ENCODE data around the gene ARFIP1.
"Not testable (repeated sequence)": the region's sequence is repeated elsewhere in the genome, so short reads cannot be mapped to it uniquely, and the experiment has no call there.

Gene ARFIP1

DNA sequence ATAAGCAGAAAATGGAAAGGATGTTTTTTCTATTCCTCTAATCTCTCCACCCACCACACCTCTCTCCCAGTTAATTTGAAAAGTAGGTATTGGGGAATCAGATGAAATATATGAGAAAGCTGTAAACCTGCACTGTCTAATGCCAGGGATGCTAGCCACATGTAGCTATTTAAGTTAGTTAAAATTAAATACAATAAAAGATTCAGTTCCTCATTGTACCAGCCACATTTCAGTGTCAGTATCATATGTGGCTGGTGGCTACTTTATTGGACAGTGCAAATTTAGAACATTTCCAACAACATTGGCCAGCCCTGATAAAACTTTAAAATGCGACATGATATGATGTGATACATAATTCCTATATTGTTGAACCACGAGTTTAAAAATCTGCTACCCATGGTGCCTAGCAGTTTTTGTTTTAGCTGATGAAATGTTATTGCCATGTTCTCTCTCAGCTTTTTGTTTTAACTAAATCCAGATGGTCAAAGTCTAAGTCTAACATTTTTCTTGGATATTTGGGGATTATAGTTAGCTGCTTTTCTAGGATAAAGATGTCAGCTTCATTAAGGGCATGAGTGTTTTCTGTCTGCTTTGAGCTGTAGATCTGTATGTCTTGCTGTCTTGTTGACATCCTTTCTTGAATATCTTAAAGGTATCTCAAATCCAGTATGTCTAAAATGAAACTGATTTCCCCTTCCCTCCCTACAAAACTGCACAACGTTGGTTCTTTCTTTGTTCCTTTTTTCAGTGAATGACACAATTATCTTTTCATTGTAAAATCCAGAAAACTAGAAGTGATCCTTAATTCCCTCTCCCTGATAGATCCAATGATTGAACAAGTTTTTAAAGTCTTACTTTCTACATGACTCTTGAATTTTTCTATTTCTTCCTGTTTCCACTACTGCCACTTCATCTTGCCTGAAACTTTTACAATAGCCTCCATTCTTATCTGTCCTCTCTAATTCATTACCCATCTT is 6.2 kb downstream of the ARFIP1 start:
- no peak for DNase-seq

- DNase-seq: no peak
Observed at GRCh38 chr4:152786627-152787026, 6.9 kb downstream of the ARFIP1 start.

DNA sequence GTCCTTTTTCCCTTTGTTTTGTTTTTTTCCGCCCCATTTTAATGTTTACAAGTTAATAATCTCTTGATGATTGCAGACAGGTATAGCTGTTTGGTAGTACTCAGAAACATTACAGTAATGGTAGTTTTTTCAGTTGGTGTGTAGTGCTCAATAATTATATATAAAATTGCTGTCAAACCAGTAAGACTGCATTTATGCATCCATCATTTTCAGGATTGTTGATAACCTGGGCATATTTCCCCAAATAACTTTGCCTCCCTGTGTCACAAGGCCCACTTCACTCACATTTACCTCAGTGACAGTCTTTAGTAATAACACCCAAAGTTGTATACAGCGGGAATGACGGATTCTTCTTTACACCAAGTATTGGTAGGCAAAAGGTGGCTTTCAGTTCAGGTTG is 16.1 kb downstream of the ARFIP1 start:
- no peak for DNase-seq

DNA sequence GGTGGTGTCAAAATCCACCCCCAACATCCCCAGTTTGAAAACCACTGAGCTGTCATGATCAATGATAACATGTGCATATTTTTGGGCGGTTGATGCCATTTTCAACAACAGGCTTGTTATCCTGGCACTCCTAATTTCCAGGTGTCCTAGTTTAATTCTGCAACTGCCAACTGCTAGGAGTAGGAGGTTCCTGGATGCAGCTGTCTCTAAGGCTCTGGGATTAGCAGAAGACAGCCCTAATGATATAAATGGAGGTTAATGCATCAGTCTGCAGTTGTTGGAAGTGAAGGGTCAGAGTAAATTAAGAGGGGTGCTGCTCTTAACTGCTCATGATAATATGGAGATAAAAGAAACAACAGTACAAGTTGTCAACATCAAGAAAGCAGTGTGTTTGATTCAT is 23.8 kb downstream of the ARFIP1 start:
- no peak for DNase-seq

DNA sequence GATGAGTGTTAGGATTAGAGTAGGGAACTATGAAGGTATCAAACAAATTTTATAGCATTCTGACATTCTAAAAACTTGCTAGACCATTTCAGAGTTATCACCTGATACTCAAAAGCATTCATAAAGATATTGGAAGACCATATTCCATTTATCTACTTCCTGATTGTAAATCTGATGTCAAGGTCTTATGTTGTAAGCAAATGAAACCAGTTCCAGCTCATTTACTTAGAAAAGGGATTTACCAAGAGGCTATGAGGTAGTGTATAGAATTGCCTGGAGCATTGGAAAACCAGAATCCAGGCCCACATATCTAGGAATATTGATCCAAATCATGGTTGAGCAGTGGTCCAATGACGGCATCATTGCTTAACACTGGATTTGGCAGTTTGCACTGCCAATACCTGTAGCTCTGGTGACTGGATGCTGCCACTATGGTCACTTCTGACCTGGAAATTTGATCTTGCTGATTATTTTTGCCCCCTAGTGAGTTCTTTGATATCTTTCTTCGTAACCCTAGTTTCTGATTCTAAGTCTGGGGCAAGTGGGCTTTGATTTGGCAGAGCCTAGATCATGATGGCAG is 25.4 kb downstream of the ARFIP1 start:
- DNase-seq: no peak

GRCh38 chr4:152805818-152806217 is 26.1 kb downstream of the ARFIP1 start:
- DNase-seq: no peak

DNA sequence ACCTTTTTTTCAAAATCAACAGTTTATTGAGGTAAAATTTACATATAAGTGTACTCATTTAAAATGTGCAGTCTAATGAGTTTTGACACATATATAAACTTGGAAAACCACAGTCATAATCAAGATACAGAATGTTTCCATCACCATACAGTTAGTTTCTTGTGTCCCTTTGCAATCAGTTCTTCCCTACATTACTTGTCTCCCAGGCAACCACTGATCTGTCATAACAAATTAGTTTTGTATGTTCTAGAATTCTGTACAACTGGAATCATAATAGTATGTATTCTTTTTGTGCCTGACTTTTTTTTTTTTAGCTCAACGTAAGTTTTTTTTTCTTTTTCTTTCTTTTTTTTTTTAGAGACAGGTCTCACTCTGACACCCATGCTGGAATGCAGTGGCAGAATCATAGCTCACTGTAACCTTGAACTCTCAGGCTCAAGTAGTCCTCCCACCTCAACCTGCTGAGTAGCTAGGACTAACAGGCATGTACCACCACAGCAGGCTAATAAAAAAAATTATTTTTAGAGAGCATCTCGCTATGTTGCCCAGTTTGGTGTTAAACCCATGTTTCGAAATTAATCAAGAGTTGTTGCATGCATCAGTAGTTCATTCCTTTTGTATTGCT is 26.9 kb downstream of the ARFIP1 start:
- no peak for DNase-seq

DNA sequence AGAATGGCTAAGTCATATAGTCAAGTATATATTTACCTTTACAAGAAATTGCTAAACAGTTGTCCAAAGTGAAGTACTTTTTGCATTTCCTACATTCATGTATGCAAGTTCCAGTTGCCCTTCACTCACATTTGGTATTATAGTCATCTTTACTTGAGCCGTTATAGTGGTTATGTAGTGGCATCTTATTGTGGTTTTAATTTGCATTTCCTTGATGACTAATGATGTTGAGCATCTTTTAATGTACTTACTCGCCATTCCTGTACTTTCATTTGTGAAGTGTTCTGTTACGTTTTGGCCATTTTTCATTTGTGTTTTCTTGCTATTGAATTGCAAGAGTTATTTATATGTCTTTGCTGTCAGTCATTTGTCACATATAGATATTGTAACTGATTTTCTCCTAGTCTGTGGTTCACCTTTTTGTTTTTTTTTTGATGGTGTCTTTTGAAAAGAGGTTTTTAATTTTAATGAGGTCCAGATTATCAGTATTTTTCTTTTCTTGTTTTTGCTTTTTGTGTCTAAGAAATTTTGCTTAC is 27.6 kb downstream of the ARFIP1 start:
- DNase-seq: no peak

DNA sequence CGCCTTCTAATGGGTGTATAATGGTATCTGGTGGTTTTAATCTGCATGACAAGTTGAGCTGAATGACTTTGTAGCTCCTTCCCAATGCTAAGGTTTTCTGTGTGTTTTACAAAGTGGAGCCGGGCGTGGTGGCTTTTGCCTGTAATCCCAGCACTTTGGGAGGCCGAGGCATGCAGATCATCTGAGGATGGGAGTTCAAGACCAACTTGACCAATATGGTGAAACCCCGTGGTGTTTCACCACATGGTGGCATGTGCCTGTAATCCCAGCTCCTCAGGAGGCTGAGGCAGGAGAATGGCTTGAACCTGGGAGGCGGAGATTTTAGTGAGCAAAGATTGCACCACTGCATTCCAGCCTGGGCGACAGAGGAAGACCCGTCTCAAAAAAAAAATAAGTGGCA is 28.9 kb downstream of the ARFIP1 start:
- no peak for DNase-seq

DNA sequence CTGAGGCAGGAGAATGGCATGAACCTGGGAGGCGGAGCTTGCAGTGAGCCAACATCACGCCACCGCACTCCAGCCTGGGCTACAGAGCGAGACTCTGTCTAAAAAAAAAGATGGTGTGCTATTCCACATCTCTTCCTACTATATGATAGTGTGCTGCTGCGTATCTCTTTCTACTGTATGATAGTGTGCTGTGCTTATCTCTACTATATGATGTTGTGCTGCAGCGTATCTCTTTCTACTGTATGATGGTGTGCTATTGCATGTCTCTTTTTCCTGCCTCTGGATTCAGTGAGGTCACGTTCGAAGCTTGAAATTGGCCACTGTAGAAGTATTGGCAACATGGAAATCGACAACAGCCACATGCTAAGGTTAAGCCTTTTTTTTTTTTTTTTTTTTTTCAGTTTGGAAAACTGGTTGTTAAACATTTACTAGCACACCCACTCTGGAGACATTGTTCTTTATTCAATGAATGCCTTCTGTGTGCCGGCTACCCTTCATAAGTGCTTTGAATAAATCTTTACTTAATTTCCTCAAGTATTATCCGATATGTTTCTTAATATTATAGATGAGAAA is 31.0 kb downstream of the ARFIP1 start:
- DNase-seq: no peak

GRCh38 chr4:152815078-152815477 is 35.3 kb downstream of the ARFIP1 start:
- DNase-seq: no peak

- DNase-seq: no peak
Observed at GRCh38 chr4:152817331-152817730, 37.6 kb downstream of the ARFIP1 start.

- DNase-seq: no peak
Observed at GRCh38 chr4:152819026-152819645, 39.4 kb downstream of the ARFIP1 start.

DNA sequence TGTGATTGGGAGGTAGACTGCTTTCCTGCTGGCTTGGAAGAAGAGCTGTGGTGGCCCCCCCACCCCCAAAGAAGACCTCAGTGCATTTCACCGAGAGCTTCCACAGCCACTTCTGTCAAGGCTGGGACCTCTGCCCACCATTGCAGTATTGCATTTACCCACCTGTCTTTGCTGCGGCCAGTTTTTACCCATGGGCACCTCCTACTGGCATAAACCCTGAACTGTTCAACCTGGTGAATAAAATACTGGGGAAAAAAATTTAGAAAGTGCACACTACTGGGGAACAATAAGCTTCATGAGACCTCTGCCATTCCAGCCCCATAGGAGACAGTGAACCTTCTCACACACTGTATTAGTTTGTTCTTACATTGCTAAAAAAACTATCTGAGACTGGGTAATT is 40.3 kb downstream of the ARFIP1 start:
- no peak for DNase-seq

- no peak for DNase-seq
Observed at GRCh38 chr4:152822323-152822722, 42.6 kb downstream of the ARFIP1 start.

DNA sequence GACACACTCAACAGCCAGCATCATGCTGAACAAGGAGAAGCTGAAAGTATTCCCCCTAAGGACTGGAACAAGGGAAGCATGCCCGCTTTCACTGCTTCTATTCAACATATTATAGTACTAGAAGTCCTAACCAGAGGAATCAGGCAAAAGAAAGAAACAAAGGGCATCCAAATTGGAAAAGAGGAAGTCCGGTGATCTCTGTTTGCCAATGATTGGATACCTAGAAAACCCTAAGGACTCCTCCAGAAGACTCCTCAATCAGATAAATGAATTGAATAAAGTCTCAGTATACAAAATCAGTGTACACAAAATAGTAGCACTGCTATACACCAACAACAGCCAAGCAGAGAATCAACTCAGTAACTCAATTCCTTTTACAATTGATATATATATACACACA is 44.8 kb downstream of the ARFIP1 start:
- DNase-seq: no peak

DNA sequence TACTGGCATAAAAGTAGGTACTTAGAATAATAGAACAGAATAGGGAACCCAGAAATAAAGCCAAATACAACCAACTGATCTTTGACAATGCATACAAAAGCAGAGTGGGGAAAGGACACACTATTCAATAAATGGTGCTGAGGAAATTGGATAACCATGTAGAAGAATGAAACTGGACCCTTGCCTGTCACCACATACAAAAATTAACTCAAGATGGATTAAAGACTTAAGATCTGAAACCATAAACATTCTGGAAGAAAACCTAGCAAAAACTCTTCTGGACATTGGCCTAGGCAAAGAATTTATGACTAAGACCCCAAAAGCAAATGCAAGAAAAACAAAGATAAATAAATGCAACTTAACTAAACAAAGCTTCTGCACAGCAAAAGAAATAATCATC is 45.6 kb downstream of the ARFIP1 start:
- no peak for DNase-seq

- no peak for DNase-seq
Observed at GRCh38 chr4:152828122-152828521, 48.4 kb downstream of the ARFIP1 start.

DNA sequence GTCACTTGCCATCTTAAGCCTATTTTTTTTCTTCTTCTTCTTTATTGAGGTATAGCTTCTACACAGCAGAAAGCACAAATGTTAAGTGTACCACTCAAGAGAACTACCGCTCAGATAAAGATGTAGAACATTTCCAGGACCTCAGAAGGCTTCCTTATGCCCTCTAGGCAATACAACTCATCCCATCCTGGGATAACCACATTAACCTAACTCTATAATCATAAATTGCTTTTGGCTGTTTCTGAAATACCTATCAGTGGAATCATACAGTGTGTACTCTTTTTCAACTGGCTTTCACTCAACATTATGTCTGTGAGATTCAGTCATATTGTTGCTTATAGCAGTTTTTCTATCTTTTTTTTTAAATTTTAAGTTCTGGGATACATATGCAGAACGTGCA is 51.7 kb downstream of the ARFIP1 start:
- no peak for DNase-seq

DNA sequence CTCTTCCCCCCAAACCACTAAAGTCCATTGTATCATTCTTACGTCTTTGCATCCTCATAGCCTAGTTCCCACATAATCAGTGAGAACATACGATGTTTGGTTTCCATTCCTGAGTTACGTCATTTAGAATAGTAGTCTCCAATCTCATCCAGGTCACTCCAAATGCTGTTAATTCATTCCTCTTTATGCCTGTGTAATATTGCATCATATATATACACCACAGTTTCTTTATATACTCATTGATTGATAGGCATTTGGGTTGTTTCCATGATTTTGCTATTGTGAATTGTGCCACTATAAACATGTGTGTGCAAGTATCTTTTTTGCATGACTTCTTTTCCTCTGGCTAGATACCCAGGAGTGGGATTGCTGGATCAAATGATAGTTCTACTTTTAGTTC is 57.2 kb downstream of the ARFIP1 start:
- DNase-seq: no peak

GRCh38 chr4:152839729-152840128 is 60.0 kb downstream of the ARFIP1 start:
- DNase-seq: not testable (repeated sequence)

- no peak for DNase-seq
Observed at GRCh38 chr4:152843481-152844090, 63.8 kb downstream of the ARFIP1 start.

Measured in stimulated activated CD4-positive, alpha-beta T cell treated with anti-CD3 and anti-CD28 coated beads, Interleukin-2, amount 100 ng/mL, for 24 hours (primary cell).